Coronary artery (tissue), 2 donors: Measurements from ENCODE around the gene TLX1.

Source experiments
- DNase-seq: peaks from one replicate; pipeline ENCODE4 v3.0.0-alpha.2; 2017; ENCODE audit warnings: low spot score
- H3K27ac ChIP-seq, 2 donors: fragments of 200-600 bp; sonication (generic); one replicate each; pipeline ENCODE4 v1.5.1; 2016 to 2019
- H3K4me3 ChIP-seq: fragments of 200-600 bp; sonication (generic); 2 replicates; pipeline ENCODE4 v1.5.1; 2016; ENCODE audit warnings: mild to moderate bottlenecking, moderate library complexity
- TF ChIP-seq, protein P1 (sequence below): fragments of 200-600 bp; sonication (generic); IDR thresholded peaks from one replicate; pipeline ENCODE4 v1.5.1; 2019; ENCODE audit warnings: antibody characterized with exemption

TLX1 gene

DNA sequence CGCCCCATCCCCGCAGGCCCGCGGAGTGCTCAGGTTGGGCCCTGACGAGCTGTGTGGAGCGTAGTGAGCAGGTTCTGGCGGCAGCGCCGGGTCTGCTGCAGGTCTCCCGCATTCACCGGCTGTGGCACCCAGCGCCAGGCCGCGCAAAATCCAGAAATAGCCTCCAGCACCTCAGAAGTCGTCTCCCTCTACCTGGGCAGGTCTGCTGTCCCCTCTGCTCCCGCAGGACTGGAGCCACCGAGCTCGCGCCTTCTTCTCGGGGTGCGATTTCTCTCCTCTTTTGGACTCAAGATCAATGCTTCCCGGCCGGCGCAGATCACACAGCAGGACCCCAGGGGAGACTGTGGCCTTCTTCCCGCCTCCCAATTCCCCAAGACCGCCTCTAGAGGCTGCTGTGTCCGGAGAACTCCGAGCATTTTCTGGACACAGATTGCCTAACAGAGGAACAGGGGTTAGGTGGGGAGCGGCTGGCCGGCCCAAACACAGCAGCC lies 8.4 kb downstream of the TLX1 start:
- no peak overlapping the region for H3K27ac ChIP-seq
- TF ChIP-seq, protein P1, sequence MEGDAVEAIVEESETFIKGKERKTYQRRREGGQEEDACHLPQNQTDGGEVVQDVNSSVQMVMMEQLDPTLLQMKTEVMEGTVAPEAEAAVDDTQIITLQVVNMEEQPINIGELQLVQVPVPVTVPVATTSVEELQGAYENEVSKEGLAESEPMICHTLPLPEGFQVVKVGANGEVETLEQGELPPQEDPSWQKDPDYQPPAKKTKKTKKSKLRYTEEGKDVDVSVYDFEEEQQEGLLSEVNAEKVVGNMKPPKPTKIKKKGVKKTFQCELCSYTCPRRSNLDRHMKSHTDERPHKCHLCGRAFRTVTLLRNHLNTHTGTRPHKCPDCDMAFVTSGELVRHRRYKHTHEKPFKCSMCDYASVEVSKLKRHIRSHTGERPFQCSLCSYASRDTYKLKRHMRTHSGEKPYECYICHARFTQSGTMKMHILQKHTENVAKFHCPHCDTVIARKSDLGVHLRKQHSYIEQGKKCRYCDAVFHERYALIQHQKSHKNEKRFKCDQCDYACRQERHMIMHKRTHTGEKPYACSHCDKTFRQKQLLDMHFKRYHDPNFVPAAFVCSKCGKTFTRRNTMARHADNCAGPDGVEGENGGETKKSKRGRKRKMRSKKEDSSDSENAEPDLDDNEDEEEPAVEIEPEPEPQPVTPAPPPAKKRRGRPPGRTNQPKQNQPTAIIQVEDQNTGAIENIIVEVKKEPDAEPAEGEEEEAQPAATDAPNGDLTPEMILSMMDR, result no peak
- no peak for DNase-seq
- H3K4me3 ChIP-seq, result peak overlapping the region; percentile 33

GRCh38 chr10:101140084-101140949 lies 9.2 kb downstream of the TLX1 start:
- DNase-seq, result no peak
- TF ChIP-seq, protein P1, result no peak
- Histone ChIP-seq H3K27ac (no peak overlapping the region), H3K4me3 (peak overlapping the region; percentile 33)

DNA sequence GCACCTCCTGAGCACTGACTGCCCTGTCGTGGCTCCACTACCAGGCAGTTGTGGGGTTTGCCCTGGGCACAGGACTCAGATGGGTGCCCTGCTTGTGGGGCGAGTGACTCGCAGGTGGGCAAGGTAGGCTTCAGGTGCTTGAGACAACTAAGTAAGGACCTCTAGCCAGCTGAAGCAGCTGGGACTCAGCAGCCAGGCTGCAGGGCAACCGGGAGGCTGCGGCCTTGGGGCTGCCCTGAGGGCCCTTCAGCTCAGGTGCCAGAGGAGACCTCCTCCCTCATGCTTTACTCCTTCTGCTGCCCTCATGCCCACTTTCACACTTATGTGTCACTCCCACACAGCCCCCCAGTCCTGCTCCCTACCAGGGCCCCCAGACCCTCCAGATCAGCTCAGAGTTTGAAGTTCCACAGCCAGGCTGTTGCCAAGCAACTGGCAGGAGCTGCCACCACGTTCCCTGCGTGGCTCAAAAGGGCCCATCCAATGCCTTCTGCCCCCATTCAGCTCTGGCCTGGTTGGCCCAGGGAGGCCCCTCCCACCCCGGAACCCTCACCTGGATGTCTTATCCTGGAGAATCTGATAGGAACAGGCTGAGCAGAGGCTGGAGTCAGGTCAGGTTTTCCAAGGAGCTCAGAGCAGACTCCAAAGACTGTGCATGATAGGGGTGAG lies 10.0 kb downstream of the TLX1 start:
- DNase-seq, result no peak
- TF ChIP-seq, protein P1, result no peak
- H3K4me3 ChIP-seq, result no peak overlapping the region
- no peak overlapping the region for H3K27ac ChIP-seq

- DNase-seq, result no peak
- TF ChIP-seq, protein P1, result peak; percentile 97
- H3K4me3 ChIP-seq, result peak overlapping the region; percentile 31
- H3K27ac ChIP-seq, result no peak overlapping the region
Observed at GRCh38 chr10:101141616-101142532, 10.8 kb downstream of the TLX1 start.

DNA sequence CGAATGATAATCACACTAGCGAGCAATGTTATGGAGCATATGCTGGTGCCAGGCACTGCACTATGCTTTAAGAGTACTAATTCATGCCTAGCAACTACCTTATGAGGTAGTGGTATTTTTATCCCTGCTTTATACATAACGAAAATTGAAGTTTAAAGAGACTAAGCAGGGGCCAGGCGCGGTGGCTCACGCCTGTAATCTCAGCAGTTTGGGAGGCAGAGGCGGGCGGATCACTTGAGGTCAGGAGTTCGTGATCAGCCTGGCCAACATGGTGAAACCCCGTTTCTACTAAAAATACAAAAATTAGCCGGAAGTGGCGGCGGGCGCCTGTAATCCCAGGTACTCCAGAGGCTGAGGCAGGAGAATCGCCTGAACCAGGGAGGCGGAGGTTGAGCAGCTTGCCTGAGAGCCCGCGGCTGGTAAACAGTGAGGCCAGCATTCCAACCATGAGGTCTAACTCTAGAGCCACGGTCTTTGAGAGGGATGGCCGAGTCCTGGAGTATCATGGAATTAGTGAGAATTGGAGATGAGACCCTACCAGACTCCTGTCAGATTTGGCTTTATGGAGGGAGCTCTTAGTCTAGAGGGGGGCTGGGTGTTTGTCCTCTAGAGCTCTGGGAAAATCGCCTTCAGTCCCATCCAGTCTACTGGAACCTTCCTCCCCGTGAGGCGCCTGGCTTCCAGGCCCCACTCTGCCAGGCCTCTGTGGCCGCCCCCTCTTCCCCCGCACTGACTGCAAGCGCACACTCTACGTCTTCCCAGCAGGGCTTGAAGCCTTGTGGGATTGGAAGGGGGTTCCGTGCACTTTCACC lies 11.6 kb downstream of the TLX1 start:
- DNase-seq, result no peak
- Histone ChIP-seq H3K27ac (no peak overlapping the region), H3K4me3 (peak overlapping the region; percentile 31)
- TF ChIP-seq, protein P1, result no peak

DNA sequence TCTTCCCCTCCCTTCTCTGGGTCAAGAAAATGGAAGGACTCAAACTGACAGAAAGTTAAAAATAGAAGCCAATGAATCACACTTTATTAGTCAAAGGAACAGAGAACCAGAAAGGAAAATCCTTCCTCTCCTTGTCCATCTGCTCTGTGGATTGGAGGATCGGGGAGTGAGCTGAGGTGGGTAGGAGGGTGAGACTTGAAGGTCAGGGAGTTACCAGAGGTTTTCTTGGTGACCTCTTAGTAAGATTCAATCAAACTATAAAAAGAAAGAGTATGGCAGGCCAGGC lies 12.2 kb downstream of the TLX1 start:
- Histone ChIP-seq H3K27ac (no peak overlapping the region), H3K4me3 (no peak overlapping the region)
- DNase-seq, result no peak
- TF ChIP-seq, protein P1, result no peak
